Stimulated activated naive CD8-positive, alpha-beta T cell treated with anti-CD3 and anti-CD28 coated beads, Interleukin-15, amount 100 ng/mL, for 72 hours (primary cell): ENCODE results near the gene TMEM190.
"Not testable (repeated sequence)": the region's sequence is repeated elsewhere in the genome, so short reads cannot be mapped to it uniquely, and the experiment has no call there.

Experiments used
- ATAC-seq: fragments of 150-1000 bp; cut with Tn5 transposase; 2 replicates; pipeline ENCODE4 v1.10.0; 2021; ENCODE audit warnings: mild to moderate bottlenecking, moderate library complexity
- DNase-seq, 2 donors: peaks; one replicate each; pipeline ENCODE4 v3.0.0; 2021 to 2022
- H3K27ac Mint-ChIP-seq, 2 donors: one replicate each; pipeline ENCODE4 v1.8.0; 2022; ENCODE audit warnings: mild to moderate bottlenecking in 2 of 2, mixed read lengths in 2 of 2, moderate library complexity in 2 of 2
- H3K27me3 Mint-ChIP-seq: one replicate; pipeline ENCODE4 v1.8.0; 2022; ENCODE audit warnings: mixed read lengths
- H3K4me1 Mint-ChIP-seq: one replicate; pipeline ENCODE4 v1.8.0; 2022; ENCODE audit warnings: mild to moderate bottlenecking, mixed read lengths
- H3K4me3 Mint-ChIP-seq, 2 donors: one replicate each; pipeline ENCODE4 v1.8.0; 2022; ENCODE audit warnings: mild to moderate bottlenecking in 2 of 2, mixed read lengths in 2 of 2, moderate library complexity in 1 of 2
- H3K9me3 Mint-ChIP-seq, 2 donors: one replicate each; pipeline ENCODE4 v1.8.0; 2022; ENCODE audit warnings: mixed read lengths in 2 of 2

TMEM190 gene

GRCh38 chr19:55391191-55391670 lies 14.6 kb downstream of the TMEM190 start:
- H3K27me3 Mint-ChIP-seq = no peaks in the 10 kb centered on the region
- no peak overlapping the region for H3K27ac Mint-ChIP-seq
- peaks cover 58% of the 10 kb centered on the region for H3K4me1 Mint-ChIP-seq
- no peaks in the 10 kb centered on the region for H3K9me3 Mint-ChIP-seq
- no peak overlapping the region for H3K4me3 Mint-ChIP-seq
- DNase-seq = no peak
- no peak for ATAC-seq

GRCh38 chr19:55391702-55392615 lies 15.3 kb downstream of the TMEM190 start:
- ATAC-seq (no peak), DNase-seq (no peak)
- peaks cover 51% of the 10 kb centered on the region for H3K4me1 Mint-ChIP-seq
- H3K27ac Mint-ChIP-seq = no peak overlapping the region
- no peaks in the 10 kb centered on the region for H3K27me3 Mint-ChIP-seq
- no peak overlapping the region for H3K4me3 Mint-ChIP-seq
- no peaks in the 10 kb centered on the region for H3K9me3 Mint-ChIP-seq

GRCh38 chr19:55392820-55393761 lies 16.5 kb downstream of the TMEM190 start:
- H3K9me3 Mint-ChIP-seq = no peaks in the 10 kb centered on the region

GRCh38 chr19:55398200-55398925 lies 21.7 kb downstream of the TMEM190 start:
- Mint-ChIP-seq H3K27ac (peak overlapping the region in 1 of 2 donors; percentile 10), H3K4me1 (peaks cover 40% of the 10 kb centered on the region), H3K9me3 (no peaks in the 10 kb centered on the region), H3K4me3 (no peak overlapping the region), H3K27me3 (no peaks in the 10 kb centered on the region)
- DNase-seq = no peak
- ATAC-seq = peak; percentile 47

More at GRCh38 chr19:55392820-55393761, 16.5 kb downstream of the TMEM190 start:
- H3K4me1 Mint-ChIP-seq = peaks cover 44% of the 10 kb centered on the region
- DNase-seq = no peak
- ATAC-seq = peak; percentile 19
- H3K4me3 Mint-ChIP-seq = no peak overlapping the region
- H3K27ac Mint-ChIP-seq = peak overlapping the region in 1 of 2 donors; percentile 77
- H3K27me3 Mint-ChIP-seq = no peaks in the 10 kb centered on the region

GRCh38 chr19:55400281-55401087 lies 23.9 kb downstream of the TMEM190 start:
- Mint-ChIP-seq H3K9me3 (no peaks in the 10 kb centered on the region), H3K4me3 (no peak overlapping the region), H3K27me3 (no peaks in the 10 kb centered on the region), H3K27ac (peak overlapping the region in 1 of 2 donors; percentile 90), H3K4me1 (peaks cover 50% of the 10 kb centered on the region)
- ATAC-seq = no peak
- no peak for DNase-seq

- not testable (repeated sequence) for ATAC-seq, H3K27me3 Mint-ChIP-seq, H3K9me3 Mint-ChIP-seq, H3K4me3 Mint-ChIP-seq, DNase-seq
- peaks cover 59% of the 10 kb centered on the region for H3K4me1 Mint-ChIP-seq
- peak overlapping the region in 1 of 2 donors; percentile 90 for H3K27ac Mint-ChIP-seq
Observed at GRCh38 chr19:55401390-55401789, 24.8 kb downstream of the TMEM190 start.

GRCh38 chr19:55402509-55402908 lies 25.9 kb downstream of the TMEM190 start:
- ATAC-seq (no peak), DNase-seq (no peak)
- Mint-ChIP-seq H3K4me1 (peaks cover 65% of the 10 kb centered on the region), H3K9me3 (no peaks in the 10 kb centered on the region), H3K27ac (peak overlapping the region in 1 of 2 donors; percentile 90), H3K4me3 (no peak overlapping the region), H3K27me3 (no peaks in the 10 kb centered on the region)

GRCh38 chr19:55405638-55406037 lies 29.0 kb downstream of the TMEM190 start:
- Mint-ChIP-seq H3K4me3 (peak overlapping the region; percentile 92 to 97), H3K27me3 (no peaks in the 10 kb centered on the region), H3K9me3 (peaks cover 12 to 13% of the 10 kb centered on the region in 2 donors), H3K27ac (peak overlapping the region; percentile 64 to 98), H3K4me1 (peaks cover 61% of the 10 kb centered on the region)
- DNase-seq = no peak
- ATAC-seq = no peak

GRCh38 chr19:55406091-55406825 lies 29.6 kb downstream of the TMEM190 start:
- Mint-ChIP-seq H3K9me3 (peaks cover 12 to 14% of the 10 kb centered on the region in 2 donors), H3K4me1 (peaks cover 59% of the 10 kb centered on the region), H3K4me3 (peak overlapping the region; percentile 92 to 97), H3K27ac (peak overlapping the region; percentile 90 to 98), H3K27me3 (peaks cover 3% of the 10 kb centered on the region)
- DNase-seq = no peak
- ATAC-seq = no peak

GRCh38 chr19:55406826-55407549 lies 30.4 kb downstream of the TMEM190 start:
- ATAC-seq = no peak
- peaks cover 55% of the 10 kb centered on the region for H3K4me1 Mint-ChIP-seq
- peak overlapping the region; percentile 92 to 97 for H3K4me3 Mint-ChIP-seq
- H3K27ac Mint-ChIP-seq = peak overlapping the region; percentile 90 to 98
- peaks cover 12 to 14% of the 10 kb centered on the region in 2 donors for H3K9me3 Mint-ChIP-seq
- no peak for DNase-seq
- peaks cover 7% of the 10 kb centered on the region for H3K27me3 Mint-ChIP-seq

GRCh38 chr19:55407550-55407799 lies 30.8 kb downstream of the TMEM190 start, which contains the start of gene UBE2S:
TSS of gene UBE2S (minus strand) at chr19:55407788. CDS start at chr19:55407589, 199 bp downstream.
- H3K4me1 Mint-ChIP-seq = peaks cover 52% of the 10 kb centered on the region
- not testable (repeated sequence) for DNase-seq, H3K27me3 Mint-ChIP-seq
- H3K4me3 Mint-ChIP-seq = peak within 1 kb of the TSS; percentile 92 to 97
- peaks cover 12 to 14% of the 10 kb centered on the region in 2 donors for H3K9me3 Mint-ChIP-seq
- peak; percentile 19 for ATAC-seq
- H3K27ac Mint-ChIP-seq = peak within 1 kb of the TSS; percentile 99 to 100

- Mint-ChIP-seq H3K4me3 (peak overlapping the region; percentile 92 to 97), H3K27ac (peak overlapping the region; percentile 99 to 100), H3K27me3 (peaks cover 7% of the 10 kb centered on the region), H3K9me3 (peaks cover 12 to 14% of the 10 kb centered on the region in 2 donors), H3K4me1 (peaks cover 49% of the 10 kb centered on the region)
- DNase-seq (peak; percentile 97 to 98), ATAC-seq (peak; percentile 95)
Observed at GRCh38 chr19:55407800-55408532, 31.3 kb downstream of the TMEM190 start.

GRCh38 chr19:55408533-55408872 lies 31.9 kb downstream of the TMEM190 start:
- DNase-seq = no peak
- peak overlapping the region; percentile 92 to 97 for H3K4me3 Mint-ChIP-seq
- peak overlapping the region; percentile 99 to 100 for H3K27ac Mint-ChIP-seq
- ATAC-seq = no peak
- peaks cover 12 to 14% of the 10 kb centered on the region in 2 donors for H3K9me3 Mint-ChIP-seq
- H3K27me3 Mint-ChIP-seq = peaks cover 7% of the 10 kb centered on the region
- H3K4me1 Mint-ChIP-seq = peaks cover 43% of the 10 kb centered on the region
